GM21381 (cell line): ENCODE measurements around the gene SCUBE3.

Experiments
- ATAC-seq: cut with Tn5 transposase; IDR thresholded peaks from one replicate; pipeline ENCODE4 v1.9.1; 2021; ENCODE audit warnings: mild to moderate bottlenecking, moderate library complexity; ENCODE audit not compliant: unreplicated experiment

The SCUBE3 gene

DNA sequence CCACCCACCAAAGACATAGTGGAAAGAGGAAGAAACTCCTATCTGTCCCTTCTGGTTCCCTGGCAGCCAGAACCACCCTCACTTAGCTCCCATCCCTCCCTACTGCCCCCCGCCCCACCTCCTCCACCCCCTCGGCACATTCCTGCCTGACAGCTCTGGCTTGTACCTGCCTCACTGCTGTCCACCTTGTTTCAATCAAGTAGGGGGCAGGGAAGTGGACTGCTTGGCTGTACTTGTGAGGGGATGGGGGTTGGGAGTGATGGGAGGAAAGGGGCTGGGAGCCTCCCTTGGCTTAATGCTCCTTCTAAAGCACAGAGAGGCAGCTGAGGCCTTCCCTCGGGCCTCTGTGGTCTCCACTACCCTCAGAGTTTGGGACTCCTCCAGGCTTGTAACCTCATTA is 23.7 kb downstream of the SCUBE3 start:
- no peak for ATAC-seq

DNA sequence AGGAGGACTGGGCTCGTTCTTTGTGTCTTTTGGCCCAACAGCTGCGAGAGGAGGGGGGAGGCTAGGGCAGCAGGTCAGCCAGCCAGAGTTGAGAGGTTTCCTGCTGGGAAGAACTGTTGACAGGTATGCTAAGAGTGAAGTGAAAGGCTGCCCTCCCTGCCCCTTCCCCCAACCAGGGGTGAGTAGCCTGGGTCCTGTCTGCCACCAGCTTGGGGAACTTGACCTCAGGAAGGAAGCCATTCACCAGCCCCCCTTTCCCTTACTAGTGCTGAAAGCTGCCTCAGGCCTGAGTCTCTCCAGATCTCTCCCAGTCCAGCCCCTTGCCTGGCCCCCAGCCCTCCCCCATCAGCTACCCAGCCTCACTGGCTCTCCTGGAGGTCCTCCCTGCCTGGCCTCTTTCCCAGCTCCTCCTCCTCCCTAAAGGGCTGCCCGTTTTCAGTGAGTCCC is 25.1 kb downstream of the SCUBE3 start:
- no peak for ATAC-seq

DNA sequence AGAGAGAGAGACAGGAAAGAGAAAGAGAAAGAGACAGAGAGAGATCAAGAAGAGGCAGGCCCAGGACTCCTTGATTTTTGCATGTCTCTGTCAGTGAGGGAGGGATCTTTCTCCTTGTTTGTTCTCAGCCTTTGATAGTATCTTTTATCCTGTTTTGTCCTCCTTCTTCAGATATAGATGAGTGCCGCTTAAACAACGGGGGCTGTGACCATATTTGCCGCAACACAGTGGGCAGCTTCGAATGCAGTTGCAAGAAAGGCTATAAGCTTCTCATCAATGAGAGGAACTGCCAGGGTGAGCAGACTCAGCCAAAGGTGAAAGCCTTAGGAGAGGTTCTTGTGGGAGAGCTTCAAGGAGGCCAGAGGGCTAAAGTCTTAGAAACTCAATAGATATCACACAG is 25.8 kb downstream of the SCUBE3 start:
- ATAC-seq = no peak

DNA sequence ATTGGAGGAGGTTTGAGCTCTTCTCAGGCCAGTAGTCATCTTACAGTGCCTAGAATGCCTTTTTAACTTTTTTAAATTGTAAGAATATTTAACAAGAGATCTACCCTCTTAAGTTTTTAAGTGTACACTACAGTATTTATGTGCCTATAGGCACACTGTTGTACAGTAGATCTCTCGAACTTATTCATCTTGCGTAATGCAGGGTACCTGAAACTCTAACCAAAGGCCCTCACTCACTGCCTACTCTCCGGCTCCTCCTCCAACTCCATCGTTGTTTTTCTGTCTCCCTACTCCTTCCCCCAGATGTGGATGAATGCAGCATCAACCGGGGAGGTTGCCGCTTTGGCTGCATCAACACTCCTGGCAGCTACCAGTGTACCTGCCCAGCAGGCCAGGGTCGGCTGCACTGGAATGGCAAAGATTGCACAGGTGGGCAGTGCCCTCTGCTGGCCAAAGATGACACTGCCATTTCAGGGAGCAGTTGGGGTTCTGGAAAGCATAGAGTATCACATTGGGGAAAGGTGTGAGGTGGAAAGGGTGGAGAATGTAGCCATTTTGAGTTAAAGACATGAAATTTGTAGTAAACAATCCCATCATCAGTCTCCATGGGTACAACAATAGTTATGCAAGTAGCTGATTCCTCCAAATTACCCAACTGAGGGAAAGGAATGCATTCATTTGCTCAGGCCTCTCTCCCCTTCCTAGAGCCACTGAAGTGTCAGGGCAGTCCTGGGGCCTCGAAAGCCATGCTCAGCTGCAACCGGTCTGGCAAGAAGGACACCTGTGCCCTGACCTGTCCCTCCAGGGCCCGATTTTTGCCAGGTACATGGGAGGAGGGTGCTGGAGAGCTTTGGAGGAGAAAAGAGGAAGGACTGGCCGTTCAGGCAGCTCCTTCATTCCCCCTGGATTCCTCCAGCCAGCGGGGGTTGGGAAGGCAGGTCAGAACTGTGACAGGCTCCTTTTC is 27.4 kb downstream of the SCUBE3 start:
- ATAC-seq = no peak

DNA sequence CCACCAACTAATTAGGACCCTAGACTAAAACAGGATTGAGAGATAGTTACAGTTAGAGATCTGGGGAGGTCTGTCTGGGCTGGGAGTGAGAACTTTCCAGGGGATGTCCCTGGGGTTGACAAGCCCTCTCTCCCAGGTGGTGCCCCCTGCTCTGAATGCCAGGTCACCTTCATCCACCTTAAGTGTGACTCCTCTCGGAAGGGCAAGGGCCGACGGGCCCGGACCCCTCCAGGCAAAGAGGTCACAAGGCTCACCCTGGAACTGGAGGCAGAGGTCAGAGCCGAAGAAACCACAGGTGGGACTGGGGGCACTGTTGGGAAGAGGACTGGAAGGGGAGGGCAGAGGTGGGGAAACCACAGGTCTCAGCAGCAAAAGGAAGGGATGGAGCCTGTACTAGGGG is 28.7 kb downstream of the SCUBE3 start:
- no peak for ATAC-seq

DNA sequence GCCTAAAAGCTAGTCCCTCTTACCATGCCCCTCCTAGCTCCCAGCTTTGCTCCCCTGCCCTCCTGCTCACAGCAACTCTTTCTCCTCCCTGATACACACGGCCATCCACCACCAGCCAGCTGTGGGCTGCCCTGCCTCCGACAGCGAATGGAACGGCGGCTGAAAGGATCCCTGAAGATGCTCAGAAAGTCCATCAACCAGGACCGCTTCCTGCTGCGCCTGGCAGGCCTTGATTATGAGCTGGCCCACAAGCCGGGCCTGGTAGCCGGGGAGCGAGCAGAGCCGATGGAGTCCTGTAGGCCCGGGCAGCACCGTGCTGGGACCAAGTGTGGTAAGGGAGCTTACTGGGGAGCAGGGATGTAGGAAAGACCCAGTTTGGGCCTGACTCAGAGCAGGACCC is 29.1 kb downstream of the SCUBE3 start:
- ATAC-seq = no peak

DNA sequence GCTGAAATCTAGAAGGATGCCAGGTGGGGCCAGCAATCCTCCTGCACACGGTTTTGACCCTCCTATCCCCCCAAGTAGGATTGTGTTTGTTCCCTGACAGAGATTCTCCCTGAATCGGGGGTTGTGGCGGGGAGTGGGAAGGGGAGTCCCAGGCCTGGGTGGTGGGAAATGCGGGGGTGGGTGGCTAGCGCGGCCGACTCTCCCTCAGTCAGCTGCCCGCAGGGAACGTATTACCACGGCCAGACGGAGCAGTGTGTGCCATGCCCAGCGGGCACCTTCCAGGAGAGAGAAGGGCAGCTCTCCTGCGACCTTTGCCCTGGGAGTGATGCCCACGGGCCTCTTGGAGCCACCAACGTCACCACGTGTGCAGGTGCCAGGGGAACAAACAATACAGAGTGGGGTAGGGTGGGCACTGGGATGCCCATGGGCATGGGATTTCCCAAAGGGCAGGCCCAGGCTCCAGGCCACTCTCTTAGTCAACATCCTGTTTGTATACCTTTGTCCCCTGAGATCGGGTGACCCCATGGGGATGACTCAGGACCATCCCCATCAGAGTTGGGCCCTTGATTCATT is 29.7 kb downstream of the SCUBE3 start:
- ATAC-seq = no peak

DNA sequence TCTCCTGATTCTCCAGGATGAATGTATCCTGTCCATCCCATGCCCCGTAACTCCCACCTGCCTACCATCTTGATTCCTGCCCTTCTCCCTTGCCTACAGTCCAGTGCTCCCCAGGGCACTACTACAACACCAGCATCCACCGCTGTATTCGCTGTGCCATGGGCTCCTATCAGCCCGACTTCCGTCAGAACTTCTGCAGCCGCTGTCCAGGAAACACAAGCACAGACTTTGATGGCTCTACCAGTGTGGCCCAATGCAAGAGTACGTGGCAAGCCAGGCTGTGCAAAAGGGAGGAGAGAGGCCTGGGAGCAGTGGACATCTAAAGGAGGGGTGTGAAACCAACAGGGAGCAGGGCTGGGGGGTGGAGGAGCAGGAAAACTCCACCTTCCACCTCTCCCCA is 30.8 kb downstream of the SCUBE3 start:
- ATAC-seq = no peak

DNA sequence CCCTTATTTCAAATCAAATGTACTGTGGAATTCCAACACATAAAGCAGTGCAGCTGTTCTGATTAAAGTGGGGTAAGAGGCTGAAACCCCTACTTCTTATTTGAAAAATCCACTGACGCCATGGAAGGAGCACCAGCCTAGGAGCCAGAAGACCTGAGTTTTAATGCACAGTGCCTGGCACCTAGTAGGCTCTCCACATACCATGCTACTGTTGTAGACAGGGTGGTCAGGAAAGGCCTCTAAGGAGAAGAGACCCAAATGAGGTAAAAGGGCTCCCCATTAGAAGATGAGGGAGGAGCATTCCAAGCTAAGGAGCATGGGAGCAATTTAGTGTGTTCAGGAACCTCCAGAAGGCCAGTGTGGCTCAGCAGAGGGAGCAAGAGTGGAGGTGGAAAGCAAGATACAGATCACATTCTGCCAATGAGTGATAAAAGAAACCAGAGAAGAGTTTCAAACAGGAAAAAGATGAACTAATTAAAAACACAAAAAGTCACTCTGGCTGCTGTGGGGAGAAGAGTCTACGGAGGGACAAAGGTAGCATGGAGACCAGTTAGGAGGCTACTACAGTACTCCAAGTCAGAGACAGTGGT is 34.0 kb downstream of the SCUBE3 start:
- ATAC-seq = peak; percentile 65

DNA sequence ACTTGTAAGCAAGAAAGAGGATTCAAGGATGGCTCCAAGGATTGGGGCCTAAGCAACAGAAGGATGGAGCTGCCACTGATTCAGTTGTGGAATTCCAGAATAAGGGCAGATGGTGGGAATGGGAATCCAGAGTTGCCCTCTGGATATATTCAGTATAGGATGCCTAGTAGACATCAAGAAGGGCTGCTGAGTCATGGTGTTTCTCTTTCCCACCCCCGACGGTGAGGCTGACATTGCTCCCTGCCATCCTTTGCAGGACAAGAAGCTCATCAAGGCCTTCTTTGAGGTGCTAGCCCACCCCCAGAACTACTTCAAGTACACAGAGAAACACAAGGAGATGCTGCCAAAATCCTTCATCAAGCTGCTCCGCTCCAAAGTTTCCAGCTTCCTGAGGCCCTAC is 34.5 kb downstream of the SCUBE3 start:
- no peak for ATAC-seq

DNA sequence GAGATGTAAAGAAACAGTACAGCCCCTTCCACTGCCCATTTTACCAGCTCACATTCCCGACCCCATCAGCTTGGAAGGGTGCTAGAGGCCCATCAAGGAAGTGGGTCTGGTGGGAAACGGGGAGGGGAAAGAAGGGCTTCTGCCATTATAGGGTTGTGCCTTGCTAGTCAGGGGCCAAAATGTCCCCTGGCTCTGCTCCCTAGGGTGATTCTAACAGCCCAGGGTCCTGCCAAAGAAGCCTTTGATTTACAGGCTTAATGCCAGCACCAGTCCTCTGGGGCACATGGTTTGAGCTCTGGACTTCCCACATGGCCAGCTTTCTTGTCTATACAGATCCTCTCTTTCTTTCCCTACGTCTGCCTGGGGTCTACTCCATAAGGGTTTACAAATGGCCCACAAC is 35.2 kb downstream of the SCUBE3 start:
- no peak for ATAC-seq

DNA sequence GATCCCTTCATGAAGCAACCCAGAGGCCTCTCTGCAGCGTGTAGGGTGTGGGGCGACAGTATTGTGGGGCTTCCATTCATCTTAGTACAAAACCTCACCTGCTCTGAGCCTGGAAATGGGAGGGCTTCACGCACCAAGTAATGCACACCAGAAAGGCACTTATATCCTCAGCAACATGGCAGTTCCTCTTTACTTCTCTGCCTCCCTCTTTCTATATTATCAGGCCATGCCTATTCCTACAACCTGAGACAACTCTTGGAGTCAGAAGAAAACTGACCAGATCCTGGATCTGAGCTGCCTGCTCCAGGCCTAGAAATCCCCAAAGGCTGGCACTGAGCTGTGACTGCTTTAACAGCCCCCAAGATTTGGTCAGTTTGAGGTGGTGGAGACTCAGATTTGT is 38.2 kb downstream of the SCUBE3 start:
- ATAC-seq = no peak

DNA sequence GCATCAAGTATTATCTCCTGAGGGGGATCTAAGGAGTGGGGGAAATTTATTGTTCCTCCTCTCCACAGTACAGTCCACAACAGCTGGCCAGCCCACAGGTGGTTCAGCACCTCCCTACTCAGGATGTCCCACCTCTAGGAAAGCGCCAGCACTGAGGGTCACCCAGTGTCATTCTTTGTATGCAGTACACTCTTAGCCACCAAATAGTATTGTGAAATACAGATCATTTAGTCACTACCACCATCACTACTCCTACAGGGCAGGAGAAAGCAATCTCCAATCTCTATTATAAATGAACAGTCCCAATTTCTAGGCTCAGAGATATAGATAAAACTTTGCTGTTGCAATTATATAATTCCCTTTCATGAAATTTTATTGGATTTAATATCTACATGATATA is 39.5 kb downstream of the SCUBE3 start:
- ATAC-seq = no peak

DNA sequence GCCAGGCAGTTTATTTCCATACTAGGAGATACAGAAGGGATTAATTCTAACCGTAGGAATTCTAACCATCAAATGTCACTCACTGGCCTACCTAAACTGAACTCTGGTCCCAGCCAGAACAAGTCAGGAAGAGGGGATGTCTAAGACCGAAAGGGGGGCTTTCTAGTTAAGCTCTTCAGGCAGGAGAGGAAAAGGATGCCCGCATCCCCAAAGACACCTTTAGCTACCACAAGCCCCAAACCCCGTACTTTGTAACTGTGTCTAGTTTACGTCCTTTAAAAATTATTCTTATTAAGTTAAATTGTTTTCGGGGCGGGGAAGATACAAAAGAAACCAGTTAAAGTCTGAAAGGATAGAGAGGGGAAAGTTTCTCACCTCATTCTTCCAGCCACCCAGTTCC is 44.6 kb downstream of the SCUBE3 start:
- no peak for ATAC-seq

DNA sequence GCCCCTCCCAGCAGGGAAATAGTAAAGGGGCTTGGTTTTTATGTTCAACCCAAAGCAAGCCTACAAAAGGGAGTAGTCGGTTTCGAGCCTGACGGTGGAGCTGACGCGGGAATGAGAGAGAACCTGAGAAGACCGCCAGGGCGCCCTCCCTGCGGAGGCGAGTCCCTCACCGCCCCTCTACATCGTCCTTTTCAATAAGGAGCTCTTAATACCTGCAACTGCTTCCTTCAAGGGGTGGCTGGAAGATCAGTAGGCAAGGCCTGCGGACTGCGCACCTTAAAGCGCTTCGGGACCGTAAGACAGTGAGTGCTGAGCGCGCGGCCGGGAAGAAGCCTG is 45.1 kb downstream of the SCUBE3 start:
- ATAC-seq = peak; percentile 11

DNA sequence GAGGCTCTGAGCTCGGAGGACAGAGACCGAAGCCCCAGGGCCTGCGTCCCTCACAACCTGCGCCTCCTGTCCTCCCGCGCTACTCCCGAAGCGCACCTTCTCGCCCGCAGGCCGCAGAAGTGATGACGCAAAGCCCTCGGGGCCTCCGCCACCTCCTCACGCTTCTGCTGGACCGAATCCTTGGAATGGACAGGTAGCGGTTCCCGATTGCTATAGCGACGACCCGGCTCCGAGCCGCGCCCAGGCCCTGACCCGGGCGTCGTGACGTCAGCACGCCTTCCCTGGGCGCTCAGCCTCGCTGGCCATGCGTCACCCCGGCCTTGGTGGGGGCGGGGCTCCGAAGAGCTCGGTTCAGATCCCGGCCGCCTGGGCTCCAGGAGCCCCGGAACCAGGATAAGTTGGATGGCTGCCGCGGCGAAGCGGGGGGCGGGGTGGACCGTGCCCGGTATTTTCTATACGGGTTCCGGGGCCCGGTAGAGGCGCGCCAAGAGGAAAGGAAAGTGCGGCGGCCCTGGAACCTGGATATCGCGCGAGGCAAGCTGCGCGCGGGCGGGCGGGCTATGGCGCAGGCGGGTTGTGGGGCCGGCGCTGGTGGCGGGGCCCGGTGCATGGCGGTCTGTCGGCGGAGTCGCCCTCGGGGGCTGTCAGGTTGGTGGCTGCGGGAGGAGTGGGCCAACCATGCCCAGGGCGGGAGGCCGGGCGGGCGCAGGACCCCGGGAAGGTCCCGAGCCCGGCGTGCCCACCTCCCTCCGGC is 45.6 kb downstream of the SCUBE3 start, which contains the start of gene ZNF76:
TSS of gene ZNF76 (plus strand) at position 542 of the 754 bp plus-strand sequence. CDS start 21,417 bp downstream, outside the sequence.
- ATAC-seq = peak; percentile 87

DNA sequence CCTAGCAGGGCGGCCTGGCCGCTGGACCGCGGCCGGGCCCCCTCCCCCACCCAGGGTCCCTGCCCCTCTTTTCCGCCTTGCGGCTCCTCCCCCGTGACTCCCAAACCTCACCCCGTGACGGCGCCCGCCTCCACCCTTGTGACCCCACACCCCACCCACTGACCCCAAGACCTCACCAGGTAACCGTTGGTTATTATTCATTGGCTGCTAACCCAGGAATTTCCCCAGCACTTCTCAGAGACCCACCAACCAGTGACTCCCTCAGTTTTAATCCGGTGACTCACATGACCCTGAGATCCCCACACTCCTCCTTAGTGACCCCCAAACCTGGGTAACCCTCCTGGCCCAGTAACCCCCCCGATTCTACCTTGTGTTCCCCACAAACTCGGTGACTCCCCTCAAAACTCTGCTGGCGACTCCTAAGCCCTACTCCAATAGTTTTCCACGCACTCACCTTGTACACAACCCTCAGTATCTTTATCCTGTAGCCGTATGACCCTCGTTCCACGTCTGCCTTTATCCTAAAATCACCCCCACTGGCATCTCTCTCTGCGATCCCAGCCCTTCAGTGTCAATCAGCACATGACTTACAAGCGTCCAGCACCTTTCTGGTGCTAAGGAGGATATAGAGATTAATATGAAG is 46.3 kb downstream of the SCUBE3 start:
- ATAC-seq = peak; percentile 35

DNA sequence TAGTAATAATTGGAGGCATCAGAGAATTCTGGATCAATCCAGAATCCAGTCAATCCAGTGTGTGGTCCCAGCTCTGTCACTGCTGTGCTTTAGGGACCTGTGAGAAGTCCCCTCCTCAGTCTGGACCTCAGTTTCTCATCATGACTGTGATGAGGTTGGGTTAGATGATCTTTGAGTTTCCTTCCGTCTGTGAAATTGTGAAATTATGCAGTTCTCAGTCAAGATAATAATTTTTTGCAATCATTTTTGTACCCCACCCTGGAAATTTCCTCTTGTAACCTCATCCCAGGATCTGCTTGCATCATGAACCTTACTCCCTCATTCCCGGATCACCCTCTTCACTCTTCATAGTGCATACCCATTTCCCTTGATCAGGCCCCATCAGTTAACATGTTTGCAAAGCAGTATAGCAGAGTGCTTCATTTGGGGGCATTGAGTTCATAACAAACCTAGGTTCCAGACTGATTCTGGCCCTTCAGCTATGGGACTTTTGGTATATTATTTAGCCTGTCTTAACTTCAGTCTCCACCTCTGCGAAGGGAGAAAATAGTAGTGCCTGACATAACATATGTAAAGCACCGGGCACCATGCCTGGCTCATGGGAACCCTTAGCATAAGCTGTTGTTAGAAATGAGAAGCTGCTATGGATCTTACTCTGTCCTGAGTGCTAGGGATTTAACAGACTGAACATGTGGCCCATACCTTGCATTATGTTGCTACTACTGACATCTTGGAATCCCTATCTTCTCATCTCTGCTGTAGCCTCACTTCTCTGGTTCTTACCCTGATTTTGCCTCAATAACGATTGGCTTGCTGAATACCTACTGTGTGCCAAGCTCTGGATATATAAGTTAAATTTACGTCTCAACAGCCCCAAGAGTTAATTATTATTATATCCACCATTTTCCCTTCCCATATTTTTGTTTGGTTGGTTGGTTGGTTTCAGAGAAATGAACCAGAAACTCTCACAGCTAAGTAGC is 47.1 kb downstream of the SCUBE3 start:
- no peak for ATAC-seq

DNA sequence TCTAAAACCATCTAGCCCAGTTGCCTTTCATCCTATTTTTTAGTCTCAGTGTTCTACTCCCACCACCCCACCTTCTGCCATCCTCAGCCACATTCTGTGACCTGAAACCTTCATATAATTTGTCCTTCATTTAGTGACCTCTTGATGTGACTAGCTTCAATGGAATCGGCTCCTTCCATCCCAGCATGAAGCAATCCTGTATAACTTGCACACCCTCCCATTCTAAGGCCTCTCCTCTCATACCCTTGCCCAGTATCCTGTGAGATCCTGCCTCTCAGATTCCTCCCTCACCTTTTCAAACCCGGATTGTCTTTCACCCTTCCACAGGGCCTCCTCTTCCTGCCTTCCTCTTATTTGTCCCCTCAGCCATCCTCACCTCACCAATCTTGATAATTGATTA is 48.8 kb downstream of the SCUBE3 start:
- no peak for ATAC-seq
